Stimulated activated CD8-positive, alpha-beta memory T cell treated with anti-CD3 and anti-CD28 coated beads, Interleukin-7, amount 100 ng/mL, for 48 hours (primary cell): ENCODE results near the gene POLE2.
"Not testable (repeated sequence)": the region's sequence is repeated elsewhere in the genome, so short reads cannot be mapped to it uniquely, and the experiment has no call there.

Experiments used
- DNase-seq, 2 donors: peaks; one replicate each; pipeline ENCODE4 v3.0.0-alpha.2; 2020; ENCODE audit warnings: low read depth in 1 of 2; ENCODE audit errors: extremely low read depth in 1 of 2

The POLE2 gene

DNA sequence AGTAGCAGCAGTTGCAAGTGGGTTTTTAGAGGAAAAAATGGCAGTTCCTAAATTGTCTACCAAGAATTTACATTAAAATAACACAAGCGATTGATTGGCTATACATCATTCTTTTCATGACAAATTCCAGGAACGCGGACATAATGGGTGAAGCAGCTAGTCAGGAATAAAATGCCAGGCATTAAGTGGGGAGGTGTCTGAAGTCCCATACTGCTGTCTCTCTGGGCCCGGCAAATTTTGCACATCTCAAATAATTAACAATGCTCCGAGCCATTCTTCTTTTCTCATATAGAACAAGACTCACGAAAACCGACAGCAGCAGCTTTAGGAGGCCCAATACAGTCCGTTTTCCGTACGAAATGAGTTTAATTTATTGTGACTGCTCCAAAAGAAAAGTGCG lies 68.3 kb downstream of the POLE2 start:
- no peak for DNase-seq

DNA sequence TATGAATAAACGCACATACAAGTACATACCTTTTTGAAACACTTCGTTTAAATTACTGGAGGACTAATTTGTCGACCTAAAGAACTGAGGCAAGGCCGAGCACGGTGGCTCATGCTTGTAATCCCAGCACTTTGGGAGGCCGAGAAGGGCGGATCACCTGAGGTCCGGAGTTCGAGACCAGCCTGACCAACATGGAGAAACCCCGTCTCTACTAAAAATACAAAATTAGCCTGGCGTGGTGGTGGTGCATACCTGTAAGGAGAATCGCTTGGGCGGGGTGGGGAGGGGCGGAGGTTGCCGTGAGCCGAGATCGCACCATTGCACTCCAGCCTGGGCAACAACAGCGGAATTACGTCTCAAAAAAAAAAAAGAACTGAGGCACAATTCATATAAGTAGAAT lies 68.7 kb downstream of the POLE2 start:
- not testable (repeated sequence) for DNase-seq

DNA sequence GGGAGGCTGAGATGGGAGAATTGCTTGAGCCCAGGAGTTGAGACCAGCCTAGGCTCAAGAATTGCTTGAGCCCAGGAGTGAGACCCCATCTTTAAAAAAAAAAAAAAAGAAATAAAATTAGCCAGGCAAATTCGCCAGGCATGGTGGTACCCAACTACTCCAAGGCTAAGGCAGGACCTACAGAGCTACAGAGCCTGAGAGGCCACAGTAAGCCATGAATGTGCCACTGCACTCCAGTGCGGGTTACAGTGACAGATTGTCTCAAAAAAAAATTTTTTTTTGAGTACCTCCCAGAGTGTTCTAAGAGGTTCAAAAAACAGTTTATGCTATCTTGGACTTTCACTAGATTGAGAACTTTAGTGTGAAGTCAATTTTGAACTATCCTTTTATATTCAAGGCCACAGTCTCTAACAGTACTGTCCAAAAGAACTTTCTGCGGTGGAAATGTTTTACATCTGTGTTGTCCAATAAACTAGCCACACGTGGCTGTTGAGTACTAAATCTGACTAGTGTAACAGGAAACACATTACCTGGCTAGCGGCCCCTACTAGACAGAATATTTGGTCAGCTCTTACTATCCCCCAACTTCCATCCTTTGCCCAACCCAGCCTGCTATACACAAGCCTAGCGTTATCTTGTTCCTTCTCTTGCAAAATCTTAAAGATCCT lies 70.0 kb downstream of the POLE2 start:
- DNase-seq: no peak

DNA sequence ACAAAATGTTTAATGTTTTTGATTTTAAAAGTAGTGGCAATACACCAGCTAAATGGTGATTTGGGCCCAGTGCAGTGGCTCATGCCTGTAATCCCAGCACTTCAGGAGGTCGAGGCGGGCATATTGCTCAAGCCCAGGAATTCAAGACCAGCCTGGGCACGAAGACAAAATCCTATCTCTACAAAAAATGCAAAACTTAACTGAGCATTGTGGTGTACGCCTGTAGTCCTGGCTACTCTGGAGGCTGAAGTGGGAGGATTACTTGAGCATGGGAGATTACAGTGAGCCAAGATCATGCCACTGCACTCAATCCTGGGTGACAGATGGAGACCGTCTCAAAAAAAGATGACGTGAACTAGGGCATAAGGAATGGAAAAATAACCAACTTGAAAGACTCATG lies 72.2 kb downstream of the POLE2 start:
- DNase-seq: no peak

DNA sequence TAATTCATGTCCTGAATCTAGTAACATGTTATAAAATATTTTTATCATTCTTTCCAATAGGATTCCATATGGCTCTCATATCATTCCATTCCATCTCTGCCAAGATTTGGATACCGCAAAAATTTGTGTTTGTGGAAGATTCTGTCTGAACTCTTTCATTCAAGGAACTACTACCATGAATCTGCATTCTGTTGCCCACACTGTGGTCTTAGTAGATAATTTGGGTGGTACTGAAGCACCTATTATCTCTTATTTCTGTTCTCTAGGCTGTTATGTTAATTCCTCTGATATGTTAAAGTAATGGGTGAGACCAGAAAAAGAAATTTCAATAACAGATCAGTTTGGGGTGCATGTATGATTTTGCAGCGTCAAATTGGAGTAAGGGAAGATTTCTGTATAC lies 73.8 kb downstream of the POLE2 start:
- no peak for DNase-seq

GRCh38 chr14:49612671-49613070 lies 75.3 kb downstream of the POLE2 start:
- no peak for DNase-seq

- no peak for DNase-seq
These were observed 75.8 kb downstream of the POLE2 start for GRCh38 chr14:49612251-49612650.

GRCh38 chr14:49607583-49607982 lies 80.4 kb downstream of the POLE2 start:
- DNase-seq: no peak

DNA sequence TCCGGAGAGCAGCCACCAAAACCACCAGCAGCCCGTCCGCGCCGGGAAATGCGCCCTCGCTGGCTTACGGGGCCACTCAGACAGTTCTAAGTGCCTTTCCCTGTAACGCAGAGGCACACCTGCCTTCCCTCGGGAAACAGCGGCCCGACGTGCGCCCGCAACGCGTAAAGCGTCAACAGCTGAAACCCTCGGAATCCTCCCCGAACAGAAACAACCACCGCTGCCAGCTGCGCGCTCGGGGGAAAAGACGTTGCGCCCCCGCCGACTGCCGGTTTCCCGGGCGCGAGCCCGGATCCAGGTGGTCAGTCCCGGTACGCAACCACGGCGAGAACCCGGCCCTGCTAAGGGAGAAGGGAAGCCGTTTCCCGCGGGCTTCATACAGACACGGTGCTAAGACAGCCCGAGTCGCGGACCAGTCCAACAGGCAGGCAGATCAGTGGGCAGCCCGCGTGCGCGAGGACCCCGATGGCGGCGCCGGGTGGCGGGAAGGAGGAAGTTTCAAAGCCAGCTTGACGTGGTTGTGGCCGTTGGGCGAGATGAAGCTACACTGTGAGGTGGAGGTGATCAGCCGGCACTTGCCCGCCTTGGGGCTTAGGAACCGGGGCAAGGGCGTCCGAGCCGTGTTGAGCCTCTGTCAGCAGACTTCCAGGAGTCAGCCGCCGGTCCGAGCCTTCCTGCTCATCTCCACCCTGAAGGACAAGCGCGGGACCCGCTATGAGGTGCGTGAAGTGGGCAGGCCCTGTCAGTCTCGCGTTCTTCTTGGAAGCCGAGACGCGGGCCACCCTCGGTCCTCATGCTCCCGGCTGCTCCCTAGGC lies 89.3 kb downstream of the POLE2 start, which contains the start of gene LRR1:
Gene LRR1, plus strand, starts transcription at position 456 of the 816 bp plus-strand sequence. Its CDS starts 81 bp downstream, at position 537.
- peak; percentile 60 to 72 for DNase-seq

GRCh38 chr14:49598189-49598484 lies 89.9 kb downstream of the POLE2 start:
- DNase-seq: no peak

- no peak for DNase-seq
These were observed 93.5 kb downstream of the POLE2 start for GRCh38 chr14:49594347-49595091.
